HT1080 (cell line): Measurements from ENCODE around the gene STXBP1. TPM values are rescaled to one million over a fixed set of nuclear protein-coding genes. Genes with fewer than 3 reads are reported as not detected.

Experiments
- DNase-seq: peaks from one replicate; pipeline ENCODE4 v3.0.0-alpha.2; 2015; ENCODE audit warnings: low read depth
- total RNA-seq: library from RNA; depleted of rRNA; stranded (reverse); fragments of >200 nt; shearing (Covaris generic); gene quantifications from 2 replicates; pipeline ENCODE4 v1.2.3, GENCODE V29; 2014

Gene STXBP1
- total RNA-seq, 1 experiment from 2014 or later = 10.4 TPM

- DNase-seq = peak; percentile 10
These were observed 99.2 kb downstream of the STXBP1 start for GRCh38 chr9:127711226-127711701.

DNA sequence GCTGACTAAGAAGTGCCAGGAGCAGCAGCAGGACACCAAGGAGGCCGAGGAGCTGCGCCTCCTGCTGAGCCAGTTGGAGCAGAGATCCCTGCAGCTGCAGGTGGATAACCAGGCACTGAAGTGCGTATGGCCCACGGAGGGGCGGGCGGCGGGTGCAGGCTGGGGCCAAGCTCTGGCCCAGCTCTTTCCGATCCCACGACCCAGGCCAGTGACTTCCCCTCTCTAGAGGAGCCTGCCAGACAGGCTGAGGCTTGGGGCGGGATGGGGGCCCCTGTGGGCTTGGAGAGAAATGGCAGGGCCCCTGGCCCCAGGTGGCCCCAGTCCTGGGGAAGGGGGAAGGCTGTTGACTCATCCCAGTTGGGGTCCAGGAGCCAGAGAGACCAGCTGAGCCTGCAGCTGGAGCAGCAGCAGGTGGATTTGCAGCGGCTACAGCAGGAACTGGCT, 99.8 kb downstream of the STXBP1 start:
- DNase-seq = no peak

DNA sequence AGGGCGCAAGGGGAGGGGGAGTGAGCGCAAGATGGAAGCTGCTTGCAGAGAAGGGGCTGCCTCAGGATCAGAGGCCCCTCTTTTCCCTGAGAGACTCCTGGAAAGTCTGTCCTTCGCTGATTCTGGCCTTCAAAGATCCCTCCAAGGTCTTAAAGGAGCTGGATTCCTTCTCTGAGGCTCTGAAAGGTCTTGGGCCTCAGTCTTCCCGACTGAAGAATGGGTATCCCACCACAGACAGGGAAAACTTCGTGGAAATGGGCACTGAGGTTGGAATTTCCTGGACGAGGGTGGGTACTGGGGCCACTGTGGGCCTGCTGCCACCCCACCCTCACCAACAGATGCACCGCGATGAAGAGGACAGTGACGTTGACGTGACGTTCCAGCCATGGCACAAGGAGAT, 100.3 kb downstream of the STXBP1 start:
- no peak for DNase-seq

DNA sequence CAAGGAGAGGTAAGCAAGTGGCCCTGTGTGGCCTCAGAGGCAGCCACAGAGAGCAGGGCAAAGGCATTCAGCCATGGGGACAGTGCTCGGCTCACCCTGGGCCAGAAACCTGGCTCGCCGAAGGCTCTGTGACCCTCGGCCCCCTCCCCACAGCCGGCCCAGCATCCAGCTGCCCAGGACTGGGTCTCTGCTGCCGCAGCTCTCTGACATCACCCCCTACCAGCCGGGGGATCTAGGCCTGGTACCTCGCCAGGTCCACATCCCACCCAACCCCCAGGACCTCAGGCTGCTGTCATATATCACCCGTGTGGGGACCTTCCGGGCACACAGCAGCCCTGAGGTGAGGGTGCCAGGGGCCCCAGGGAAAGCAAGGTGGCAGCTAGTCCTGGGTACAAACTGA, 100.8 kb downstream of the STXBP1 start:
- DNase-seq = no peak

DNA sequence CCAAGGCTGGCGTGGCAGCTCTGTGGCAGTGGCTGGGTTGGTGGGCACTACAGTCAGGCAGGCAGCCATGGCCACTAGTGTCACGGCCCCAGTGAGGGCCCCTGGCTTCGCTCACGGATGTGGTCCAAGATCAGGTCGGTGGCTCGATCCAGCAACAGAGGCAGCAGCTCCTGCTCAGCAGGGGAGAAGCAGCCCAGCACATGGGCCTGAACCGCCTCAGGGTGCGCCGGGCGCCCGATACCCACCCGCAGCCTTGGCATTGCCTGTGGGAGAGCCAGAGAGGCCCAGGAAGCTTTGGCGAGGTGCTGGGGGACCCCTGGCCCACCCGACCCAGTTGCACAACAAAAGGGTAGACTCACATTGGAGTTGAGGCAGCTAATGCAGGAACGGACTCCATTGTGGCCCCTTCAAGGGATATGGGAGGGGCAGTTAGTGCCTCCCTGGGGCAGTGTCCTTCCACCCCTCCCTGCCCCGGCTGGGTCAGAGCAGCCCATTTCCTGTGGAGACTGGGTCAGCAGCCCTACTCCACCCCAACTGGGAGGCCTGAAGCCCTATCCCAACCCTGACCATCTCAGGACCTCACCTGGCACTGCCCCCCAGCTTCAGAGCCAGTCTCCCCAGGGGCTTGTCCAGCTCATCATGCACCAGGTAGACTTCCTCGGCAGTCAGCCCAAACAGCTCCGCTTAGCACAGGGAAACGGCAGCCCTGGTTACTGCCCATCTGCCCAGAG, 102.1 kb downstream of the STXBP1 start:
- DNase-seq = no peak

DNA sequence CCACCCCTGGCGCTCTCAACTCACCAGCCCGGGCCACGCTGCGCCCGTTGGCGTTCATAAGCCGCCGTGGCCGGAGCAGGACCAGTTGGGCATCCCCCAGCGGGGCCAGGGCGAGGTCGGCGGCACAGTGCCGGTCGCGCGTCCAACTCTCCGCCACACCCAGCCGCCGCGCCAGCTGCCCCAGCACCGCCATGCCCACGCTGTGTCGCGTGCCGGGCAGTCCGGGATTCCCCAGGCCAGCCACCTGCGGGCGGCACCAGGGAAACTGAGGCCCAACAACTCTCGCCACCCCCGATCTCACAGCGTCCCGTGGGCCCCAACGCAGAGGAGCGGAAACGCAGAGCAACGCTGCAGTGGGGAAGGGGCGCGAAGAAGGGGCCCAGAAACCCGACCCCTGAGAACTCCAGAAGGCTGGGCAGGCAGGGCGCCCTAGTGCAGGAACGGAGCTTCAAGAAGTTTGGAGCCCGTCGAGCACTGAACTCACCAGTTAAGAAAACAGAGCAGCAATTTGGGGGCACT, 102.9 kb downstream of the STXBP1 start:
- no peak for DNase-seq

- DNase-seq = peak; percentile 92
These were observed 103.6 kb downstream of the STXBP1 start, which contains the start of the genes PTRH1 and TTC16 for GRCh38 chr9:127715470-127716337. PTRH1 (minus strand) TSS chr9:127715663; CDS start chr9:127715639, 24 bp downstream. TTC16 (plus strand) TSS chr9:127716079; CDS start chr9:127716146, 67 bp downstream.

- no peak for DNase-seq
These were observed 104.3 kb downstream of the STXBP1 start for GRCh38 chr9:127716412-127716811.

GRCh38 chr9:127717766-127718165, 105.7 kb downstream of the STXBP1 start:
- no peak for DNase-seq

DNA sequence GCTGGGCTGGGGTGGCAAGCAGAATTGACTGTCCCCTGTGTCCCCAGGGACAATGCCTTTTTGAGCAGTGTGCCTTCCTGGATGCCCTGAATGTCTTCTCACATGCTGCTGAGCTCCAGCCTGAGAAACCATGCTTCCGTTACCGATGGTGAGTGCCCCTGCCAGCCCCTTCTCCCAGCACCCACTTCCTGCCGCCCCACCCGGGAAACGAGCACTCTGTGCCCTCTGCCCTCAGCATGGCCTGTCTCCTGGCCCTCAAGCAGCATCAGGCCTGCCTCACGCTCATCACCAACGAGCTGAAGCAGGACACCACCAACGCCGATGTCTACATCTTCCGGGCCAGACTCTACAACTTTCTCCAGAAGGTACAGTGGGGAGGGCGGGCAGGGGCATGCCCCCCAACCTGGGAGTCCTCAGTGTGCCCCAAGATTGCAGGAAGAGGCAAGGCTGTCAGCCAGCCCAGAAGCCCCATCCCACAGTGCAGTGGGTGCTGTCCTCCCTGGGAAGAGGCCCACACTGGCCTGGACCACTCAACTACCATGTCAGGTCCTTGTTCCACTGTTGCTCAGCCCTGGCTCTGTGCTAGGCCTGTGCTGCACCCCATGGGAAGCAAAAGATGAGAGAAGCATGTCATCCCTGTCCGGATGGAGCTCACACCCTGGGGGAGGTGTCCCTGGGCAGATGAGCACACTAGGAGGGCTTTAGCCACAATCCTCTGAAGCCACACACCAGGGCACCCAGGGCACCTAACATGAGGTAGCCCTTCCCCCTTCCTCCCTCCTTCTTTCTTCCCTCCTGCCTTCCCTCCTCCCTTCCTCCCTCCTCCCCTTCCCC, 108.2 kb downstream of the STXBP1 start:
- DNase-seq = no peak

GRCh38 chr9:127720865-127721227, 108.8 kb downstream of the STXBP1 start:
- DNase-seq = no peak

- peak; percentile 26 for DNase-seq
These were observed 109.3 kb downstream of the STXBP1 start for GRCh38 chr9:127721391-127721821.

DNA sequence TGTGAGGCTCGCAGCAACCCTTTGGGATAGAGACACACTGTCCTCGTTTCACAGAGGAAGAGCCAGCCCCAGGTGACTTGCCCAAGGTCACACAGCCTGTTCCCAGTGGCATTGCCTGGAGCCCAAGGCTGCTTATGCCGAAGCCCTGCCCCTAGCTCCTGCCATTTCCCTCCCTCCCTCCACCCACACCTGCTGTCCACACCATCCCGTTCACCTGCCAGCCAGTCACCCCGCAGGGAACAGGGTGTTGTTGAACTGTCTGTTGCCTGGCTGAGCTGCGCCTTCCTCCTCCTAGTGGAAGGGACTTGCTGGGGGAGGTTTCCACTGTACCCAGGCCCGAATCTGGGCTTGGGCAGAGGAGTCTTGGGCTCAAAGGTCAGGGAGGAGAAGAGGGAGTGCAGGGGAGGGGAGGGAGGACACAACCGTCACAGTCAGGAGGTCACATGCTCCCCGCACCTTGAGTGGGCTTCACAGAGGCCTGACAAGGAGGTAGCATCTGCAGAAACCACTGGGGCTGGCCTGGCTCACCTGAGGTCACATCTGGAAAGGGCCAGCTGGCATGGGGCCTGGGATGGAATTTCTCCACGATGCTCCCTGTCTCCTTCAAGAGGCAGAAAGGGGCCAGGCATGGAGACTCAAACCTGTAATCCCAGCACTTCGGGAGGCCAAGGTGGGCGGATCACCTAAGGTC, 110.1 kb downstream of the STXBP1 start:
- DNase-seq = no peak

DNA sequence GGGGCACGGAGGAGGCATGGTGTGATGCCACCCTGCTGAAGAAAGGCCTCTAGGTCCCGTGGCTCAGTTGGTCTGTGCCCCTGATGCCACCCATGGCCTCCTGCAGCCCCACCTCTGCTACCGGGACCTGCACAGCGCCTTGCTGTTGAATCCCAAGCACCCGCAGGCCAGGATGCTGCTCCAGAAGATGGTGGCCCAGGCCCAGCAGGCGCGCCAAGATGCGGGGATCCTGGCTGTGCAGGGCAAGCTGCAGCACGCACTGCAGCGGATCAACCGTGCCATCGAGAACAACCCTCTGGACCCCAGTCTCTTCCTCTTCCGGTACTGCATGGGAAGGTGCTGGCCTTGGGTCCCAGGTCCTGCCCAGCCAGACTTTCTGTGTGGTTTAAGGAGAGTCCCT, 110.9 kb downstream of the STXBP1 start:
- DNase-seq = no peak

DNA sequence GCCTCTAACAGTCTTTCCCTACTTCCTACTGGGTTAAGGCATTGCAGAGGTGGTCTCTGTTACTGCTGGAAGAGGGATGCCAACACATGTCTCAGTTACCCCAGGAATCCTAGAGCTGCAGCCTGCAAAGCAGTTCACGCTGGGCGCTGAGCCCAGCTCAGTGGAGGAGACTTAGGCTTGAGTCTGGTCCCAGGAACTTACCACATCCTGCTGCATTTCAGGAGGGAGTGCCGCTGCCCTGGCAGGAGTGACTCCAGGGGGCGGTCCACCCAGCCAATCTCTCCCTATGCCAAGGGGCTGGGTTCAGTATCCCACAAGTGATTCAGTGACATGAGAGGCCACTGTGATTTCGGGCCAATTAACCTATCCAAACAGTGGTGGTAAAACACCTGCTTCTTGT, 111.4 kb downstream of the STXBP1 start:
- peak; percentile 83 for DNase-seq

- no peak for DNase-seq
These were observed 111.9 kb downstream of the STXBP1 start for GRCh38 chr9:127724012-127724411.

DNA sequence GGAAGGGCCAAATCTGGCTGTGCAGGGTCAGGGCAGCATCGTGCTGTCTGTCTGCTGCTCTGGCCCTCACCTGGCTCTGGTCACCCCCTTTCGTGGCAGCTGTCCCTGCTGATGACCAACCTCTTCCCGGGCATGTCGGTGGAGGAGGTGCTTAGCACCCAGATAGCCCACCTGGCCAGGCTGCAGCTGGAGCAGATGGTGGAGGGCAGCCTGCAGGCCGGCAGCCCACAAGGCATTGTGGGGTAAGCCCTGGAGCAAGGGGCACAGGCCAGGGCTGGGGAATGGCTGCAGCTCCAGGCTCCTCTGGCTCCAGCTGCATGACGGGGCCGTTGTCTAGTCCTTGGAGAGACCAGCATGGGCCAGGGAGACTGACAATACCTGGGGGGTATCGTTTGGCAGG, 114.8 kb downstream of the STXBP1 start:
- DNase-seq = no peak

GRCh38 chr9:127728808-127729207, 116.7 kb downstream of the STXBP1 start:
- no peak for DNase-seq

DNA sequence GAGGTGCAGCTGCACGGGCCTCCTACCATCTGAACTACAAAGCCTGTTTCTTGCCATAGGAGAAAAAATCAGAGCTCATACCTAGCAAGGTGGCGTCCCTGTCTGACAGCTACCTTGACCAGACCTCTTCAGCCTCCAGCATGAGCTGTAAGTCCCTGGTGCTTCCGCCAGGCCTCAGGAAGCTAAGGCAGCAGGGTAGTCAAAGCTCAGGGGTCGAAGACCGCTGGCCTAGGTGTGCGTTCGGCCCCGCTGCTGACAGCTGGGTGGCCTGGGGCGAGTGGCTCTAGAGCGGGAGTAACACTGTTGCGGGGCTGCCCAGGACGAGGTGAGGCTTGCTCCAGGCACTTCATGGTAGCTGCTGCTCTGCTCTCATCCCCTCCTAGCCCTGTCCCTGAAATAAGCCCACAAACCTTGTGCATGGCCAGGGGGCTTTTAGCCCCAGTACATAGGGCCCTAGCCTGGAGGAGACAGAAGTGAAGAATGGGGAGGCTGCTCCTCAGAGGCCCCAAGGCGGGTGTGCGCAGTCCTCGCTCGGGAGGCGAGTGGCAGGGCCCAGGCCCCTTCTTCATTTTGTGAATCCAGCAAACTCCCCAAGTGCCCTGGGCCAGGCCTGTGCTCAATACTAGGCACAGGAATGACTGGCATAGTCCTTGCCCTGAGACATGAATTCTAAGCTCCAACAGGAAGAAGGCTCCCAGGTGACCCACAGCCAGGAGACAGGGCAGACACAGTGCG, 117.6 kb downstream of the STXBP1 start:
- DNase-seq = no peak

DNA sequence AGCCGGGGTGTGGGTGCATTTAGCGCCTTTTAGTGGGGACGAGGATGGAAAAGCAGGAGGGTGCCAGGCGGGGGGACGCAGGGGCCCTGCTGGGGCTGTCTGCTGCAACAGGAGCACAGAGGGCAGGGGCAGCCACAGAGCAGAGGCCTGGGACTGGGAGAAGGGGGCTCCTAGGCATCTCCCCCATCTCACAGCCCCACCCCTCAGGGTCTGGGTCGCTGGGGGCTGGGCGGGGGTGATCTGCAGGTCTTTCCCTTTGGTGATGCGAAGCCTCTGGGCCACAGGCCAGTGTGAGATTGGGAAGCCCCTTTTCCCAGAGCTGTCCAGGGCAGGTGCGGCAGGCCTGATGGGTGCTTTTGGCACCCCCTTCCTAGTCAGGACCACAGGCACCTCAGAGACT, 118.2 kb downstream of the STXBP1 start:
- DNase-seq = no peak
